Neutrophil (primary cell): ENCODE measurements around the gene GSTT2B.

Experiments
- H3K27ac ChIP-seq: fragments of 200-600 bp; sonication (generic); 2 replicates; pipeline ENCODE4 v1.5.1; 2016; ENCODE audit warnings: mild to moderate bottlenecking, moderate library complexity
- H3K27me3 ChIP-seq: fragments of 200-600 bp; sonication (generic); 2 replicates; pipeline ENCODE4 v1.6.0; 2016; ENCODE audit warnings: mild to moderate bottlenecking
- H3K36me3 ChIP-seq: fragments of 200-600 bp; sonication (generic); 2 replicates; pipeline ENCODE4 v1.5.1; 2017
- H3K4me1 ChIP-seq, 2 experiments: fragments of 200-600 bp in 1 of 2; sonication (generic) in 1 of 2; 1 replicate in 1 of 2; 2 replicates in 1 of 2; pipeline versions ENCODE4 v1.5.1 to v1.6.1; 2013 to 2016; ENCODE audit warnings: low read depth in 1 of 2, low read length in 1 of 2, mild to moderate bottlenecking in 1 of 2, moderate library complexity in 1 of 2; ENCODE audit not compliant: control insufficient read depth in 1 of 2, insufficient read depth in 1 of 2
- H3K4me3 ChIP-seq, 2 experiments: fragments of 200-600 bp in 1 of 2; sonication (generic) in 1 of 2; 1 replicate in 1 of 2; 2 replicates in 1 of 2; pipeline ENCODE4 v1.5.1; 2013 to 2016; ENCODE audit warnings: low read depth in 1 of 2, low read length in 1 of 2, mild to moderate bottlenecking in 1 of 2, moderate library complexity in 1 of 2
- H3K9me3 ChIP-seq: fragments of 200-600 bp; sonication (generic); 2 replicates; pipeline ENCODE4 v1.5.1; 2016
- TF ChIP-seq, protein P1 (sequence below): fragments of 200-600 bp; sonication (generic); IDR thresholded peaks from 2 replicates; pipeline ENCODE4 v1.5.1; 2016; ENCODE audit warnings: antibody characterized with exemption

Gene GSTT2B

GRCh38 chr22:24007253-24008021, 46.4 kb upstream of the GSTT2B start:
- H3K36me3 ChIP-seq: no peaks in the 10 kb centered on the region
- H3K9me3 ChIP-seq: no peaks in the 10 kb centered on the region
- H3K4me1 ChIP-seq: peaks cover 9 to 11% of the 10 kb centered on the region in 2 experiments
- peaks cover 4% of the 10 kb centered on the region for H3K27me3 ChIP-seq
- no peak overlapping the region for H3K4me3 ChIP-seq
- TF ChIP-seq, protein P1, sequence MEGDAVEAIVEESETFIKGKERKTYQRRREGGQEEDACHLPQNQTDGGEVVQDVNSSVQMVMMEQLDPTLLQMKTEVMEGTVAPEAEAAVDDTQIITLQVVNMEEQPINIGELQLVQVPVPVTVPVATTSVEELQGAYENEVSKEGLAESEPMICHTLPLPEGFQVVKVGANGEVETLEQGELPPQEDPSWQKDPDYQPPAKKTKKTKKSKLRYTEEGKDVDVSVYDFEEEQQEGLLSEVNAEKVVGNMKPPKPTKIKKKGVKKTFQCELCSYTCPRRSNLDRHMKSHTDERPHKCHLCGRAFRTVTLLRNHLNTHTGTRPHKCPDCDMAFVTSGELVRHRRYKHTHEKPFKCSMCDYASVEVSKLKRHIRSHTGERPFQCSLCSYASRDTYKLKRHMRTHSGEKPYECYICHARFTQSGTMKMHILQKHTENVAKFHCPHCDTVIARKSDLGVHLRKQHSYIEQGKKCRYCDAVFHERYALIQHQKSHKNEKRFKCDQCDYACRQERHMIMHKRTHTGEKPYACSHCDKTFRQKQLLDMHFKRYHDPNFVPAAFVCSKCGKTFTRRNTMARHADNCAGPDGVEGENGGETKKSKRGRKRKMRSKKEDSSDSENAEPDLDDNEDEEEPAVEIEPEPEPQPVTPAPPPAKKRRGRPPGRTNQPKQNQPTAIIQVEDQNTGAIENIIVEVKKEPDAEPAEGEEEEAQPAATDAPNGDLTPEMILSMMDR: no peak
- no peak overlapping the region for H3K27ac ChIP-seq

GRCh38 chr22:24006914-24007214, 45.9 kb upstream of the GSTT2B start:
- TF ChIP-seq, protein P1: no peak
- peaks cover 4% of the 10 kb centered on the region for H3K27me3 ChIP-seq
- H3K27ac ChIP-seq: no peak overlapping the region
- H3K4me3 ChIP-seq: no peak overlapping the region
- H3K36me3 ChIP-seq: no peaks in the 10 kb centered on the region
- peaks cover 5 to 10% of the 10 kb centered on the region in 2 experiments for H3K4me1 ChIP-seq
- H3K9me3 ChIP-seq: no peaks in the 10 kb centered on the region

DNA sequence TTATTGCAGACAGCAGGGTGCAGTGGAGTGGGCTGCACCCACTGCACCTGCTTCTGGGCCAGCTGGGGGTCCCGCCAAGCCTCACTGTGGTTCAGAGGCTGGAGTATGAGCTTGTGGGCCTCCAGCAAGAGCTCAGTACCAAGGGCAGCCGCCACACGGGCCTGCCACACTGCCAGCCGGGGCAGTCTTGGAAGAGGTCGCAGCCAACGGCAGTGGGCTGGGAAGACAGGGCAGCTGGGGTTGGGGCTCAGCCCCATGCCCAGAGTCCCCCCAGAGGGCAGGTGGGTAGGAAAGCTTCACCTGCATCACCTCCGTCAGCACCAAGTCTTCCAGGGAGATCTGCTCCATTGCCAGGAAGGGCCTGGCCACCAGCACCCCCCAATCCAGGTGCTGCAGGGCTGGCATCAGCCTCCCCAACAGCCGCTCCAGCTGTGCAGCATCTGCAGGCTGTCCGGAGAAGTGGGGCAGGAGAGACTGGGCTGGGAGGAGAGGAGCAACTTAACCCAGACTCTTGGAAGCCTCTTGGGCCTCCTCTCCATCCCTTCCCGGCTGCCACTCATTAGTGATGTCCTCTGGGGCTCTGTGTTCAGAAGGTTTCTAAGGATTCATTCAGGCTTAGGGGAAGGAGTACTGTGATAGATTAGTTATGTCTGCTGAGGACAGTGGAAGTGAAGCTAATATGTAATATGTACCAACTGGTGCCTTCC, 45.4 kb upstream of the GSTT2B start:
- H3K27me3 ChIP-seq: peaks cover 4% of the 10 kb centered on the region
- H3K36me3 ChIP-seq: no peaks in the 10 kb centered on the region
- TF ChIP-seq, protein P1: no peak
- no peak overlapping the region for H3K27ac ChIP-seq
- no peak overlapping the region for H3K4me3 ChIP-seq
- H3K4me1 ChIP-seq: peaks cover under 1 to 5% of the 10 kb centered on the region in 2 experiments
- H3K9me3 ChIP-seq: no peaks in the 10 kb centered on the region

DNA sequence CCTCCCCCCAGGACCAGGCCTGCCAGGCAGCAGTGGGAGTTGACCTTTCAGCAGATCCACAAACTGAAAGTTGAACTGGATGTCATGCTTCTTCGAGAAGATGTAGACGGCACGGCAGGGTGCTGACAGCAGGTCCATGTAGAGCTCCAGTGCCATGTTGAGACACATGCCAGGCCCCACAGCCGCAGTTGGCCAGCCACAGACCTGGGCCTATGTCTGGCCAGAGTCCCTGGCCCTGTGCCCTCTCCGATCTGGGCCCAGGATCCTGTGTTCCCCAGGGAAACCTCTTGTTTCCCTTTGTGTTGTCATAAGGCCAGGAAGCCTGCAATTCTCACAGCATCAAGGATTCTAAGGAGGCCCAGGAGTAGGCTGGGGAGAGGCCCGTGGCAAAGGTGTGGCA, 44.2 kb upstream of the GSTT2B start, which contains the start of gene GSTT4:
Gene GSTT4 (minus strand): TSS at position 253 of the 400 bp plus-strand sequence. CDS start 97 bp downstream, at position 156.
- TF ChIP-seq, protein P1: no peak

DNA sequence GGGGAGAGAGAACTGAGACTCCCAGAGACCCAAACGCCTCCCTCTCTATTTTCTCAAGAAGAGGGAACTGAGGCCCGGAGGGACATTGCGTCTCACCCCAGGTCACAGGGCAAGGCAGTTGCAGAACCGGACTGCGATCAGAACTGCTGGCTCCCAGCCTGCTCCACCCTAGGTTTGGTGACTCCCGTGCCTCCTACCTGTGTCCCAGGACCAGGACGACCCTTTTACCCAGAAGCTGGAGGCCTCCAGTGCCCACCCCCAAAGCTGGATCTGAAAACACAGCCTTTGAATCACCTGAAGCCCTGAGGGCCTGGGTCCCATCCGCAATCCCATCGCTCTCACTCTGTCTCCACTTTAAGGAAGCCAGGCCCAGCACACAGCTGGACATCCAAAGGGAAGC, 42.9 kb upstream of the GSTT2B start:
- Histone ChIP-seq H3K27me3 (peaks cover 4% of the 10 kb centered on the region), H3K4me3 (no peak overlapping the region), H3K4me1 (no peaks in the 10 kb centered on the region), H3K36me3 (no peaks in the 10 kb centered on the region), H3K9me3 (no peaks in the 10 kb centered on the region), H3K27ac (no peak overlapping the region)
- TF ChIP-seq, protein P1: no peak

More for the DNA sequence above, 44.2 kb upstream of the GSTT2B start, which contains the start of gene GSTT4:
- peaks cover 4% of the 10 kb centered on the region for H3K27me3 ChIP-seq
- no peaks in the 10 kb centered on the region for H3K9me3 ChIP-seq
- no peaks in the 10 kb centered on the region for H3K36me3 ChIP-seq
- no peaks in the 10 kb centered on the region for H3K4me1 ChIP-seq
- no peak within 1 kb of the TSS for H3K27ac ChIP-seq
- H3K4me3 ChIP-seq: no peak within 1 kb of the TSS
